GM12878 (cell line): ENCODE measurements around the gene TRPM6. TPM values are rescaled to one million over a fixed set of nuclear protein-coding genes. Genes with fewer than 3 reads are reported as not detected.

Experiments used
- ATAC-seq: fragments of 200-7000 bp; cut with Tn5 transposase; 3 replicates; pipeline ENCODE4 v1.9.1; 2020; ENCODE audit warnings: mild to moderate bottlenecking, moderate library complexity
- BruUV-seq: library from RNA; stranded (reverse); fragments of 400-500 nt; replicated peaks from 2 replicates; lab custom pipeline; 2021; lab: Mats Ljungman, UMichigan
- CTCF ChIA-PET: fragments of 300-600 bp; sonication (Branson Sonifier 250); formaldehyde crosslinking; extraction: SDS; loops from one replicate; lab custom pipeline; 2021; ENCODE audit warnings: inconsistent platforms; lab: Yijun Ruan, JAX
- POLR2A ChIA-PET: fragments of 350-600 bp; formaldehyde crosslinking; extraction: SDS; loops from one replicate; lab custom pipeline; 2021; ENCODE audit warnings: inconsistent platforms; lab: Charles Lee
- RAD21 ChIA-PET: fragments of 300-600 bp; sonication (Branson Sonifier 250); formaldehyde crosslinking; loops from one replicate; lab custom pipeline; 2023; ENCODE audit warnings: antibody characterized with exemption; ENCODE audit not compliant: unreplicated experiment; lab: Charles Lee
- SMC1A ChIA-PET: fragments of 300-600 bp; sonication (Branson Sonifier 250); formaldehyde crosslinking; loops from one replicate; lab custom pipeline; 2023; ENCODE audit not compliant: unreplicated experiment, uncharacterized antibody; lab: Charles Lee
- DNase-seq: peaks from one replicate; pipeline ENCODE4 v3.0.0-alpha.2; 2011; ENCODE audit warnings: low read depth, low spot score
- FAIRE-seq: peaks from 3 replicates; lab custom pipeline; 2011; peaks lifted over from hg19 to GRCh38; lab: Jason Lieb, UNC
- H2AFZ ChIP-seq: 2 replicates; pipeline ENCODE4 v1.6.0; 2011; ENCODE audit warnings: low read depth, low read length, control low read depth; ENCODE audit not compliant: control insufficient read depth
- H3K27ac ChIP-seq: 2 replicates; pipeline ENCODE4 v1.5.1; 2011; ENCODE audit warnings: control low read depth; ENCODE audit not compliant: control insufficient read depth, insufficient read depth
- H3K27me3 ChIP-seq, 2 experiments: replicated peaks in 1 of 2; 2 replicates each; pipeline versions ENCODE4 v1.6.0 to v1.6.1; 2011; ENCODE audit warnings: low read length in 1 of 2; ENCODE audit not compliant: control insufficient read depth in 2 of 2, insufficient read depth in 2 of 2
- H3K36me3 ChIP-seq, 2 experiments: 2 replicates each; pipeline ENCODE4 v1.5.1; 2011; ENCODE audit warnings: low read length in 1 of 2; ENCODE audit not compliant: control insufficient read depth in 2 of 2, insufficient read depth in 2 of 2
- H3K4me1 ChIP-seq: 2 replicates; pipeline ENCODE4 v1.6.1; 2011; ENCODE audit warnings: mild to moderate bottlenecking, low read length, moderate library complexity, mixed read lengths; ENCODE audit not compliant: control insufficient read depth, insufficient read depth
- H3K4me2 ChIP-seq: 2 replicates; pipeline ENCODE4 v1.6.0; 2011; ENCODE audit warnings: control low read depth; ENCODE audit not compliant: control insufficient read depth, insufficient read depth
- H3K4me3 ChIP-seq: fragments of 200-600 bp; sonication (generic); 2 replicates; pipeline ENCODE4 v1.5.1; 2016
- H3K79me2 ChIP-seq: 2 replicates; pipeline ENCODE4 v1.6.0; 2011; ENCODE audit warnings: low read length; ENCODE audit not compliant: control insufficient read depth, insufficient read depth
- H3K9ac ChIP-seq: 2 replicates; pipeline ENCODE4 v1.8.0; 2011; ENCODE audit warnings: low read length, control low read depth, mixed read lengths; ENCODE audit not compliant: control insufficient read depth, insufficient read depth
- H3K9me3 ChIP-seq: replicated peaks from 3 replicates; pipeline ENCODE4 v1.5.1; 2011; ENCODE audit warnings: mild to moderate bottlenecking, low read length; ENCODE audit not compliant: control insufficient read depth, insufficient read depth
- H4K20me1 ChIP-seq: 2 replicates; pipeline ENCODE4 v1.6.0; 2011; ENCODE audit not compliant: control insufficient read depth, insufficient read depth
- PAX5 ChIP-seq: IDR thresholded peaks from 2 replicates; pipeline ENCODE4 v1.6.1; 2011; ENCODE audit warnings: low read depth, low read length, borderline replicate concordance
- SP1 ChIP-seq: IDR thresholded peaks from one replicate; pipeline ENCODE4 v1.6.1; 2011; ENCODE audit warnings: low read depth, low read length
- STAT3 ChIP-seq: IDR thresholded peaks from 2 replicates; pipeline ENCODE4 v1.6.1; 2011; ENCODE audit warnings: low read depth, low read length, improper control_type of control experiment
- WGBS: methylation state at CpG from one replicate; pipeline ENCODE4 v1.1.6; 2016; ENCODE audit warnings: low lambda C conversion rate; ENCODE audit not compliant: insufficient replicate concordance, insufficient coverage; ENCODE audit errors: missing lambda C conversion rate; 5-methylcytosine and 5-hydroxymethylcytosine counted together
- in situ Hi-C: fragments of 300-500 bp; cut with MboI; formaldehyde crosslinking; loops from 9 replicates; pipeline ENCODE4 v1.14.3; 2018; ENCODE audit warnings: mixed read lengths
- intact Hi-C: fragments of 100-400 bp; cut with micrococcal nuclease; formaldehyde crosslinking; loops from one replicate; pipeline ENCODE4 v1.14.2; 2022; ENCODE audit not compliant: unreplicated experiment
- polyA plus RNA-seq, 11 experiments: library from polyadenylated mRNA; depleted of rRNA in 4 of 11; unstranded in 6 of 11; stranded (reverse) in 5 of 11; fragments of >200 nt; fragmentation: Nextera tagmentation in 4 of 11; fragmentation: Illumina TruSeq in 1 of 11; extraction: Ambion mirVana in 4 of 11; extraction: Trizol in 1 of 11; gene quantifications; 1 replicate in 1 of 11; 2 replicates in 10 of 11; pipeline versions ENCODE4 v1.2.1 to v1.2.3, GENCODE V29; 2011 to 2016; ENCODE audit warnings: inconsistent platforms in 2 of 11, missing spikeins in 2 of 11, low read depth in 1 of 11
- total RNA-seq, 4 experiments: library from RNA; depleted of rRNA in 3 of 4; stranded (reverse); fragments of >200 nt in 3 of 4; fragmentation: Illumina TruSeq in 1 of 4; extraction: Trizol in 1 of 4; gene quantifications; 2 replicates each; pipeline versions ENCODE4 v1.2.1 to v1.2.3, GENCODE V29; 2013 to 2021
- TF ChIP-seq, protein P1 (sequence below): fragments of 450-650 bp; IDR thresholded peaks from 2 replicates; pipeline ENCODE4 v1.6.1; 2017; ENCODE audit warnings: antibody characterized with exemption, mild to moderate bottlenecking, moderate library complexity

Gene TRPM6
- total and polyA plus RNA-seq, 10 of the 15 experiments (the other 5 are each of a cell fraction or from before 2014, with no cell fraction given), result under 0.01 to 0.34 (median 0.05) TPM; not detected in 1

DNA sequence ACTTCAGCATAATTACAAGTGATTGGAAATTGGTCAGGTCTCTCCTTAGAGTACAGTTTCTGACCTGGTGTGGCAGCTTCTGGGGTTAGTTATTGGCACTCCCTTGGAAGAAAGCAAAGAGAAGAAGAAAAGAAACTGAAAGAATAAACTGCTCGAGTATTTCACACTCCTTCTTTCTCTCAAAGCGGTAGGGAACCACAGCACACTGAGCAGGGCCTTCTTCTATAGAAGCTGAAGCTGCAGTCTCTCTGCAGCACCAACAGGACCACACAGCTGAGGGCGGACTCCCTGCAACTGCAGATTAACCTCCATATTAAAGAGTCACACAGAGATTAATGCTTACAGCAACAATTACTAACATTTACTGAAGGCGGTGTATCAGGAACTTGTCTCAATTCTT lies 152.0 kb downstream of the TRPM6 start:
- intact Hi-C loops, result no loop called here
- Histone ChIP-seq H3K79me2 (no peaks in the 10 kb centered on the region), H3K27ac (no peak overlapping the region), H3K36me3 (no peaks in the 10 kb centered on the region), H3K27me3 (no peaks in the 10 kb centered on the region; a peak in 1 of 4 replicates), H3K4me1 (no peaks in the 10 kb centered on the region), H3K9ac (no peak overlapping the region), H3K4me2 (no peak overlapping the region), H2AFZ (no peak overlapping the region), H3K9me3 (no peaks in the 10 kb centered on the region), H3K4me3 (no peak overlapping the region; the same call in 1 of the 2 replicates), H4K20me1 (no peaks in the 10 kb centered on the region)
- SMC1A ChIA-PET, result no interaction called here
- BruUV-seq, result no TSS peak
- RAD21 ChIA-PET, result no interaction called here
- TF ChIP-seq STAT3 (no peak), SP1 (no peak), PAX5 (no peak)
- TF ChIP-seq, protein P1, sequence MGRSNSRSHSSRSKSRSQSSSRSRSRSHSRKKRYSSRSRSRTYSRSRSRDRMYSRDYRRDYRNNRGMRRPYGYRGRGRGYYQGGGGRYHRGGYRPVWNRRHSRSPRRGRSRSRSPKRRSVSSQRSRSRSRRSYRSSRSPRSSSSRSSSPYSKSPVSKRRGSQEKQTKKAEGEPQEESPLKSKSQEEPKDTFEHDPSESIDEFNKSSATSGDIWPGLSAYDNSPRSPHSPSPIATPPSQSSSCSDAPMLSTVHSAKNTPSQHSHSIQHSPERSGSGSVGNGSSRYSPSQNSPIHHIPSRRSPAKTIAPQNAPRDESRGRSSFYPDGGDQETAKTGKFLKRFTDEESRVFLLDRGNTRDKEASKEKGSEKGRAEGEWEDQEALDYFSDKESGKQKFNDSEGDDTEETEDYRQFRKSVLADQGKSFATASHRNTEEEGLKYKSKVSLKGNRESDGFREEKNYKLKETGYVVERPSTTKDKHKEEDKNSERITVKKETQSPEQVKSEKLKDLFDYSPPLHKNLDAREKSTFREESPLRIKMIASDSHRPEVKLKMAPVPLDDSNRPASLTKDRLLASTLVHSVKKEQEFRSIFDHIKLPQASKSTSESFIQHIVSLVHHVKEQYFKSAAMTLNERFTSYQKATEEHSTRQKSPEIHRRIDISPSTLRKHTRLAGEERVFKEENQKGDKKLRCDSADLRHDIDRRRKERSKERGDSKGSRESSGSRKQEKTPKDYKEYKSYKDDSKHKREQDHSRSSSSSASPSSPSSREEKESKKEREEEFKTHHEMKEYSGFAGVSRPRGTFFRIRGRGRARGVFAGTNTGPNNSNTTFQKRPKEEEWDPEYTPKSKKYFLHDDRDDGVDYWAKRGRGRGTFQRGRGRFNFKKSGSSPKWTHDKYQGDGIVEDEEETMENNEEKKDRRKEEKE, result no peak
- WGBS, result 50% methylated on average over 4 of the region's 4 CpGs
- no peak for FAIRE-seq
- ATAC-seq, result peak; percentile 34; the same call in 2 of the 3 replicates
- POLR2A ChIA-PET, result interaction anchor here (0.5 kb wide), 1 partner anchor 1074 kb away, joined by 4 read pairs; no protein-coding TSS in a partner anchor
- DNase-seq, result no peak
- in situ Hi-C loops, result loop anchor here (25.0 kb wide), 1 partner anchor 1048 kb away; no protein-coding TSS in a partner anchor
- CTCF ChIA-PET, result no interaction called here
